B cell (primary cell): ENCODE results near the gene RFPL4A. TPM values are rescaled to one million over a fixed set of nuclear protein-coding genes. Genes with fewer than 3 reads are reported as not detected.
"Not testable (repeated sequence)": the region's sequence is repeated elsewhere in the genome, so short reads cannot be mapped to it uniquely, and the experiment has no call there.

Experiments
- ATAC-seq: fragments of 200-7000 bp; cut with Tn5 transposase; one replicate; pipeline ENCODE4 v1.10.0; 2021; ENCODE audit warnings: low read depth, mild to moderate bottlenecking, moderate number of reproducible peaks, moderate library complexity
- CTCF ChIA-PET: fragments of 350-600 bp; sonication (Branson Sonifier 250); formaldehyde crosslinking; loops from one replicate; lab custom pipeline; 2021; ENCODE audit warnings: antibody characterized with exemption, inconsistent platforms; lab: Charles Lee
- POLR2A ChIA-PET: fragments of 350-600 bp; sonication (Branson Sonifier 250); formaldehyde crosslinking; loops from one replicate; lab custom pipeline; 2021; ENCODE audit warnings: antibody characterized with exemption; lab: Charles Lee
- DNase-seq: peaks from one replicate; pipeline ENCODE4 v3.0.0; 2013
- H2AFZ ChIP-seq: 2 replicates; pipeline ENCODE4 v1.6.1; 2012; ENCODE audit warnings: mild to moderate bottlenecking, low read depth, low read length; ENCODE audit not compliant: insufficient read depth, poor library complexity, severe bottlenecking
- H3K27ac ChIP-seq, 2 donors: 1 replicate in 1 of 2; 2 replicates in 1 of 2; pipeline ENCODE4 v1.5.1; 2012 to 2013; ENCODE audit warnings: low read length in 2 of 2, mild to moderate bottlenecking in 2 of 2, moderate library complexity in 1 of 2
- H3K27me3 ChIP-seq, 4 experiments: fragments of 200-600 bp in 1 of 4; sonication (generic) in 1 of 4; replicated peaks in 1 of 4; 1 replicate in 2 of 4; 2 replicates in 2 of 4; pipeline versions ENCODE4 v1.6.1 to v1.7.0; 2013 to 2016; ENCODE audit warnings: low read length in 3 of 4, mild to moderate bottlenecking in 2 of 4, mixed read lengths in 1 of 4, moderate library complexity in 1 of 4; ENCODE audit not compliant: insufficient read depth in 4 of 4, control insufficient read depth in 3 of 4; ENCODE audit errors: control extremely low read depth in 1 of 4
- H3K36me3 ChIP-seq, 2 experiments: replicated peaks in 1 of 2; 1 replicate in 1 of 2; 2 replicates in 1 of 2; pipeline versions ENCODE4 v1.6.1 to v1.7.1; 2013; ENCODE audit warnings: low read length in 1 of 2; ENCODE audit not compliant: insufficient read depth in 2 of 2, control insufficient read depth in 1 of 2; ENCODE audit errors: control extremely low read depth in 1 of 2, extremely low read depth in 1 of 2
- H3K4me1 ChIP-seq, 2 donors: fragments of 200-600 bp in 1 of 2; sonication (generic) in 1 of 2; 1 replicate in 1 of 2; 2 replicates in 1 of 2; pipeline versions ENCODE4 v1.5.1 to v1.6.1; 2013 to 2017; ENCODE audit warnings: low read length in 2 of 2; ENCODE audit not compliant: control insufficient read depth in 2 of 2, insufficient read depth in 2 of 2
- H3K4me2 ChIP-seq: replicated peaks from 2 replicates; pipeline ENCODE3; 2012; ENCODE audit warnings: mild to moderate bottlenecking, low read depth, low read length; ENCODE audit not compliant: poor library complexity, severe bottlenecking
- H3K4me3 ChIP-seq, 5 experiments: fragments of 200-600 bp in 1 of 5; sonication (generic) in 1 of 5; 1 replicate in 3 of 5; 2 replicates in 2 of 5; pipeline versions ENCODE4 v1.5.1 to v1.7.0; 2011 to 2016; ENCODE audit warnings: low read length in 4 of 5, mild to moderate bottlenecking in 4 of 5, low read depth in 2 of 5, control low read depth in 1 of 5, moderate library complexity in 1 of 5; ENCODE audit not compliant: insufficient read depth in 1 of 5; ENCODE audit errors: control extremely low read depth in 1 of 5, extremely low read depth in 1 of 5
- H3K79me2 ChIP-seq: fragments of 200-600 bp; sonication (generic); one replicate; pipeline ENCODE4 v1.6.0; 2016; ENCODE audit warnings: low read length; ENCODE audit not compliant: control insufficient read depth, insufficient read depth
- H3K9ac ChIP-seq: fragments of 200-600 bp; sonication (generic); 2 replicates; pipeline ENCODE4 v1.6.1; 2017; ENCODE audit warnings: mild to moderate bottlenecking, low read length, moderate library complexity
- H3K9me3 ChIP-seq, 3 donors: one replicate each; pipeline versions ENCODE4 v1.6.1 to v1.7.1; 2013; ENCODE audit warnings: low read length in 2 of 3; ENCODE audit not compliant: control insufficient read depth in 2 of 3, insufficient read depth in 1 of 3; ENCODE audit errors: control extremely low read depth in 1 of 3
- H4K20me1 ChIP-seq: 2 replicates; pipeline ENCODE4 v1.6.0; 2012; ENCODE audit warnings: mild to moderate bottlenecking, low read length; ENCODE audit not compliant: insufficient read depth, control insufficient read depth, poor library complexity, severe bottlenecking
- H3K27ac Mint-ChIP-seq: one replicate; pipeline ENCODE4 v1.8.0; 2021; ENCODE audit warnings: mixed read lengths
- H3K27me3 Mint-ChIP-seq: one replicate; pipeline ENCODE4 v1.8.0; 2021; ENCODE audit warnings: mixed read lengths
- H3K4me1 Mint-ChIP-seq: one replicate; pipeline ENCODE4 v1.8.0; 2021; ENCODE audit warnings: mixed read lengths
- H3K4me3 Mint-ChIP-seq: one replicate; pipeline ENCODE4 v1.8.0; 2021; ENCODE audit warnings: mixed read lengths
- H3K9me3 Mint-ChIP-seq: one replicate; pipeline ENCODE4 v1.8.0; 2022; ENCODE audit warnings: mixed read lengths; ENCODE audit not compliant: insufficient read depth
- CTCF ChIP-seq: fragments of 200-600 bp; IDR thresholded peaks from one replicate; pipeline ENCODE4 v1.8.0; 2022; ENCODE audit warnings: antibody characterized with exemption, mild to moderate bottlenecking
- EZH2 ChIP-seq: IDR thresholded peaks from 2 replicates; pipeline ENCODE4 v1.6.1; 2012; ENCODE audit warnings: borderline replicate concordance, low read depth, mild to moderate bottlenecking, moderate library complexity, low read length; ENCODE audit not compliant: insufficient read depth, poor library complexity, severe bottlenecking
- WGBS: methylation state at CpG from one replicate; pipeline ENCODE4 v1.1.5; 2013; ENCODE audit warnings: missing lambda C conversion rate; ENCODE audit not compliant: insufficient coverage; 5-methylcytosine and 5-hydroxymethylcytosine counted together
- intact Hi-C: fragments of 100-400 bp; cut with micrococcal nuclease; formaldehyde crosslinking; loops from one replicate; pipeline ENCODE4 v1.10.0; 2022
- polyA plus RNA-seq: library from polyadenylated mRNA; depleted of rRNA; stranded (reverse); fragments of >200 nt; gene quantifications from 2 replicates; pipeline ENCODE4 v1.2.3, GENCODE V29; 2012
- total RNA-seq, 2 donors: library from RNA; stranded (reverse); fragments of 120-200 nt in 1 of 2; gene quantifications; 1 replicate in 1 of 2; 2 replicates in 1 of 2; pipeline versions ENCODE4 v1.2.3 to v1.2.4, GENCODE V29; 2013 to 2022

The RFPL4A gene
- total and polyA plus RNA-seq, 2 donors (not counting 1 experiment from before 2014, with no cell fraction given), result not detected

GRCh38 chr19:55717251-55717650 is 41.6 kb upstream of the RFPL4A start:
- Histone ChIP-seq H3K4me1 (no peaks in the 10 kb centered on the region), H3K4me3 (no peak overlapping the region), H3K36me3 (no peaks in the 10 kb centered on the region), H2AFZ (no peak overlapping the region), H3K79me2 (no peaks in the 10 kb centered on the region), H3K9me3 (peaks cover 0 to 10% (median 10%) of the 10 kb centered on the region in 3 donors), H3K27ac (no peak overlapping the region), H3K27me3 (peaks cover 0 to 28% (median 6%) of the 10 kb centered on the region in 4 experiments), H4K20me1 (no peaks in the 10 kb centered on the region), H3K4me2 (no peak overlapping the region), H3K9ac (no peak overlapping the region)
- no peak for DNase-seq
- WGBS, result 80% methylated on average over 11 of the region's 11 CpGs
- H3K27me3 Mint-ChIP-seq, result peaks cover 53% of the 10 kb centered on the region
- no peaks in the 10 kb centered on the region for H3K4me1 Mint-ChIP-seq
- no peak for ATAC-seq
- H3K27ac Mint-ChIP-seq, result no peak overlapping the region
- ChIA-PET POLR2A (no interaction called here), CTCF (no interaction called here)
- peaks cover 11% of the 10 kb centered on the region for H3K9me3 Mint-ChIP-seq
- TF ChIP-seq CTCF, result no peak
- TF ChIP-seq EZH2, result no peak
- H3K4me3 Mint-ChIP-seq, result no peak overlapping the region
- intact Hi-C loops, result no loop called here

GRCh38 chr19:55717879-55718711 is 40.8 kb upstream of the RFPL4A start:
- H3K9me3 Mint-ChIP-seq, CTCF ChIA-PET: not testable (repeated sequence)

More at GRCh38 chr19:55717879-55718711, 40.8 kb upstream of the RFPL4A start:
- ATAC-seq, H3K27ac ChIP-seq, H3K4me1 Mint-ChIP-seq, intact Hi-C loops, H2AFZ ChIP-seq, H3K4me3 ChIP-seq, H3K79me2 ChIP-seq, DNase-seq, POLR2A ChIA-PET, H3K4me1 ChIP-seq, H3K9ac ChIP-seq, H3K4me3 Mint-ChIP-seq, H4K20me1 ChIP-seq, H3K4me2 ChIP-seq, H3K27ac Mint-ChIP-seq, H3K36me3 ChIP-seq: not testable (repeated sequence)
- H3K27me3 ChIP-seq, result peaks cover 0 to 28% (median 6%) of the 10 kb centered on the region in 4 experiments
- H3K27me3 Mint-ChIP-seq, result peaks cover 57% of the 10 kb centered on the region
- WGBS, result 63% methylated on average over 7 of the region's 13 CpGs
- H3K9me3 ChIP-seq, result peaks cover 2 to 14% (median 10%) of the 10 kb centered on the region in 3 donors
